Esophagus (tissue), 2 donors: ENCODE data around the gene CCDC57. TPM values are rescaled to one million over a fixed set of nuclear protein-coding genes. Genes with fewer than 3 reads are reported as not detected.
"Not testable (repeated sequence)": the region's sequence is repeated elsewhere in the genome, so short reads cannot be mapped to it uniquely, and the experiment has no call there.

Experiments used
- H3K27ac ChIP-seq, 2 donors: one replicate each; pipeline ENCODE4 v1.5.1; 2013; ENCODE audit warnings: low read depth in 2 of 2, mild to moderate bottlenecking in 2 of 2, inconsistent platforms in 1 of 2, low read length in 1 of 2, moderate library complexity in 1 of 2
- H3K27me3 ChIP-seq, 2 donors: one replicate each; pipeline ENCODE4 v1.6.1; 2013; ENCODE audit warnings: low read length in 2 of 2, control low read depth in 1 of 2, mild to moderate bottlenecking in 1 of 2; ENCODE audit not compliant: insufficient read depth in 2 of 2, control insufficient read depth in 1 of 2
- H3K36me3 ChIP-seq, 2 donors: one replicate each; pipeline ENCODE4 v1.6.1; 2013; ENCODE audit warnings: low read length in 1 of 2; ENCODE audit not compliant: control insufficient read depth in 2 of 2, insufficient read depth in 2 of 2
- H3K4me1 ChIP-seq, 2 donors: one replicate each; pipeline ENCODE4 v1.6.1; 2013; ENCODE audit warnings: low read length in 1 of 2; ENCODE audit not compliant: control insufficient read depth in 2 of 2, insufficient read depth in 2 of 2
- H3K4me3 ChIP-seq, 2 donors: one replicate each; pipeline ENCODE4 v1.5.1; 2013; ENCODE audit warnings: low read length in 2 of 2, mild to moderate bottlenecking in 2 of 2, low read depth in 1 of 2, moderate library complexity in 1 of 2
- H3K9me3 ChIP-seq, 2 donors: one replicate each; pipeline ENCODE4 v1.6.1; 2013; ENCODE audit warnings: mild to moderate bottlenecking in 2 of 2, low read depth in 1 of 2, low read length in 1 of 2, moderate library complexity in 1 of 2; ENCODE audit not compliant: control insufficient read depth in 2 of 2, insufficient read depth in 1 of 2
- WGBS, 2 donors: extraction: QIAGEN DNeasy Blood & Tissue Kit; methylation state at CpG; one replicate each; pipeline ENCODE4 v1.1.7; 2013; 5-methylcytosine and 5-hydroxymethylcytosine counted together
- polyA plus RNA-seq, 2 donors: library from polyadenylated mRNA; stranded (reverse); fragments of 200-250 nt; gene quantifications; one replicate each; pipeline ENCODE4 v1.2.3, GENCODE V29; 2013
- donor health status: healthy with polysubstance abuse.
- donor health status: Bipolar disorder and iron deficiency.

Gene CCDC57
- polyA plus RNA-seq, 2 donors = 16.3 to 33.7 TPM

DNA sequence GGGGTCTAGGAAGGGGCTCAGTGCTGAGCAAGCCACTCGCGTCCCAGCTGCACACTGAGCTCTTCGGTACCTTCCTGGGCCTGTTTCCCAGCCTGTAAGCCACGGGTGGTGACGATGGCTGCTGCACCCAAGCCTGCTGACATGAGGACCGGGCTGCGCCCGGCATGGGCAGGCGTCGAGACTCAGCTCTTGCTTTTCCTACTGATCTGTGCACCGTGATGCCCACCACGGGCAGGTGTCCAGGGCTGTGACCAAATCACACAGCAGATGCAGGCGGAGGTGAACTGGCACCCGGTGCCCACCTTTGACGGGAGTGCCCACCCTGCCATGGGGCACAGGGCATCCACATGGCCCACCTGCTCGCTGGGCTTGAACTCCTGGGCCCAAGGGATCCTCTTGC, 17.9 kb downstream of the CCDC57 start:
- Histone ChIP-seq H3K27me3 (no peaks in the 10 kb centered on the region), H3K36me3 (peaks cover 3 to 21% of the 10 kb centered on the region in 2 donors)
- 95 to 98% methylated on average over 16 of the region's 16 CpGs for WGBS, 2 donors

DNA sequence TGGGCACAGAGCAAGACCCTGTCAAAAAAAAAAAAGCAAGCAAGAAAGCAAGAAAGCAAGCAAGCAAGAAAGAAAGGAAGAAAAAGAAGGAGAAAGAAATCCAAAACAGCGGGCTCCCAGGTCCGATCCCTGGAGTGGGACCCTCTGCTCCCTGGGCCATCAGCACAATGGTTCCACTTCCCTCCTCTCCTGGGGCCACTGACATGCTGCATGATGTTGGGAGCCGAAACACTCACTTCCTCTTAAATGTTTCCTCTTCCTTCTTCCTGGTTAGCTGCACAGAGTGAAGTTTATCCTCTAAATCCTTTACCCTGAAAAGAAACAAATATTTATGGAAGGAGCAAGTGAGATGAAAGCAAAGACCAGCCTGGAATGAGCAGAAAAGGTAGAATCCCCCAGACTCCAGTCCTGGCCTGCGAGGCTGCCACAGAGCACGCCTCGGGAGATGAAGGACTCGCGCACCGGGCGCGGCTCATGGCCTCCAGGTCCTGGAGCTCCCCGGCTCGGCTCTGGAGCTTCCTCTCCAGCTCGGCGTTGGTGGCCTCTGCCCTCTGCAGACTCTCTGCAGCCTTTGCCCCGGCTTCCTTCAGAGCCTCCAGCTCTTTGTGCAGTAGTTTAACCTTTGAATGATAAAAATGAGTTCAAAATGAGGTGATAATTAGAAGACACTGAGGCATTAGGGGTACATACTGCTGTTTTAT, 19.0 kb downstream of the CCDC57 start:
- no peaks in the 10 kb centered on the region for H3K27me3 ChIP-seq
- peaks cover 3 to 21% of the 10 kb centered on the region in 2 donors for H3K36me3 ChIP-seq
- 85 to 86% methylated on average over 16 of the region's 16 CpGs for WGBS, 2 donors
- no peak overlapping the region for H3K4me3 ChIP-seq
- no peaks in the 10 kb centered on the region for H3K4me1 ChIP-seq
- H3K9me3 ChIP-seq = no peaks in the 10 kb centered on the region
- H3K27ac ChIP-seq = no peak overlapping the region

More for the DNA sequence above, 17.9 kb downstream of the CCDC57 start:
- Histone ChIP-seq H3K4me1 (no peaks in the 10 kb centered on the region), H3K9me3 (no peaks in the 10 kb centered on the region), H3K27ac (no peak overlapping the region), H3K4me3 (no peak overlapping the region)

DNA sequence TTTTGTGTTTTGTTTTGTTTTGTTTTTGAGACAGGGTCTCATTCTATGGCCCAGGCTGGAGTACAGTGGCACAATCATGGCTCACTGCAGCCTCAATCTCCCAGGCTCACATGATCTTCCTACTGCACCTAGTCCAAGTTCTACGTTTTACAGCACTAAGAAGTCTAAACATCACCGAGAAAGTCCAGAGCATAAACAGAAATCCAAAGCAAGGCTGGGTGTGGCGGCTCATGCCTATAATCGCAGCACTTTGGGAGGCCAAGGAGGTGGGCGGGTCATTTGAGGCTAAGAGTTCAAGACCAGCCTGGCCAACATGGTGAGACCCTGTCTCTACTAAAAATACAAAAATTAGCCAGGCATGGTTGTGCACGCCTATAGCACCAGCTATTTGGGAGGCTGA, 19.6 kb downstream of the CCDC57 start:
- not testable (repeated sequence) for H3K4me1 ChIP-seq, H3K4me3 ChIP-seq, H3K27ac ChIP-seq, H3K9me3 ChIP-seq, H3K27me3 ChIP-seq
- WGBS, 2 donors = 79 to 83% methylated on average over 6 of the region's 6 CpGs
- H3K36me3 ChIP-seq = peaks cover 3 to 19% of the 10 kb centered on the region in 2 donors

DNA sequence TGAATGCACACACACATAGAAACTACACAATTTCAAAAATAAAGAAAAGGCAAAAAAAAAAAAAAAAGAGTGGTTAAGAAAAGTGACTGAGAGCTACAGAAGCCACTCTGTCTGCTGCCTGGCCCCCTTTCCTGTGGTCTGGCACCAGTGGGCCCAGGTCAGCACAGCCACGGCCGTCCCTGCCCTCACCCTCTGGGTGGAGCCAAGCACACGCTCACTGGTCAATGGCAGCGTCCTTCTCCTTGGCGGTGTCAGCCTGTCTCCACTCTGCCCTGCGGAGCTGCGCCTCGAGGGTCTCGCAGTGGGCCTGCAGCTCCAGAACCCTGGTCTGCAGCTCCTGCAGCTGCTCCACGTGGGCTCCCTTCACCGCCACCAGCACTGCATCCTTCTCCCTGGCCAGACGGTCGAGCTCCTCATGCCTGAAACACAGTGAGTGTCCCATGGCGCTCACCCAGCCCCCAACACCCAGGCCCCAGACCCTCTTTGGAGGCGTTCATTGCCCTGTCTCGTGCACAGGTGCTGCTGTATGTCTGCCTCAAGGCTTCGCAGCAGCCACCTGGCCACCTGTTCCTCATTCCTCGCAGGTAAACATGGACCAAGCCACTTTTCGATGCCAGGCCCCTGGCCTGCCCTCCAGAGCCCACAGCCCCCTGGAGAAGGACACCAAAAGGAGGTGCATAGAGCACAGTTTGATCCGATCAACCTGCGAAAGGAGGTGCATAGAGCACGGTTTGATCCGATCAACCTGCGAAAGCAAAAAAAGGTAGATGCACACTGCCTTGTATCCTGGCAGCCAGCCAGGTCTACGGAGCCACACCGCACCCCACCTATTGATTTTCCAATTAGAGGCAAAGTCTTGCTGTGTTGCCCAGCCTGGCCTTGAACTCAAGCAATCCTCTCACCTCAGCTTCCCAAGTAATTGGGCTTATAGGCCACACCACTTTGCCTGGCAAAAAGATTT, 24.4 kb downstream of the CCDC57 start:
- H3K27ac ChIP-seq = no peak overlapping the region
- no peaks in the 10 kb centered on the region for H3K9me3 ChIP-seq
- H3K27me3 ChIP-seq = no peaks in the 10 kb centered on the region
- 84 to 91% methylated on average over 26 of the region's 26 CpGs for WGBS, 2 donors
- peaks cover 0 to 6% of the 10 kb centered on the region in 2 donors for H3K36me3 ChIP-seq
- H3K4me3 ChIP-seq = no peak overlapping the region
- H3K4me1 ChIP-seq = no peaks in the 10 kb centered on the region

DNA sequence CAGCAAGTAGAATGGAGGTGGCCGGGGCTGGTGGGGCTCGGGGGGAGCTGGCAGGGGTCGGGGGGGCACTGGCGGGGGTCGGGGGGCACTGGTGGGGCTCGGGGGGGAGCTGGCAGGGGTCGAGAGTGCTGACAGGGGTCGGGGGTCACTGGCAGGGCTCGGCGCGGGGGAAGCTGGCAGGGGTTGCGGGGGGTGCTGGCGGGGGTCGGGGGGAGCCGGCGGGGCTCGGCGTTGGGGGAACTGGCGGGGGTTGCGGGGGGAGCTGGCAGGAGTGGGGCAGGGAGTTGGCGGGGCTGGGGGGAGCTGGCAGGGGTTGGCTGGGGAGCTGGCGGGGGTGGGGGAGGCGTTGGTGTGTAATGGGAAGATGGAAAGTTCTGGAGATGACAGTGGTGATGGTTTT, 25.1 kb downstream of the CCDC57 start:
- 90 to 93% methylated on average over 19 to 23 of the region's 23 CpGs for WGBS, 2 donors
- Histone ChIP-seq H3K4me1 (no peaks in the 10 kb centered on the region), H3K36me3 (peaks cover 0 to 6% of the 10 kb centered on the region in 2 donors)

DNA sequence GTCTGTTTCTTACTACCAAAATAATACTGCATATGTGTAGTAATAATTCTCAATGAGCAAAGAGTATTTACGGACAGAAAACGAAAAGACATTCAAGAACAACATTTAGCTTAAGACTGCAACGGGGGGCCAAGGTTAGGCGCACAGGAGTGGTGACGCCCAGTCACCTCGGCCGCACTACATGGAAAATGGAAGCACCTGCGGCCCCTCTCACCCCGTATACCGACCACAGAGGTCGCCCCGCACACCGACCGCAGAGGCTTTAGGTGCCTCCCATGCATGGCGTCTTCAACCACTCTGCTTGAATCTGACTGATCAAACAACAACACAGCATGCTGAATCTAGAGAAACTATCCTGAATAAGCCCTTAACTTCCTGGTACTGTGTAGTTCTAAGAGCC, 26.4 kb downstream of the CCDC57 start:
- no peak overlapping the region for H3K4me3 ChIP-seq
- H3K9me3 ChIP-seq = no peaks in the 10 kb centered on the region
- no peaks in the 10 kb centered on the region for H3K4me1 ChIP-seq
- H3K36me3 ChIP-seq = peaks cover 0 to 5% of the 10 kb centered on the region in 2 donors
- H3K27ac ChIP-seq = no peak overlapping the region
- WGBS, 2 donors = 94 to 96% methylated on average over 15 of the region's 15 CpGs
- H3K27me3 ChIP-seq = no peaks in the 10 kb centered on the region

More for the DNA sequence above, 25.1 kb downstream of the CCDC57 start:
- Histone ChIP-seq H3K9me3 (no peaks in the 10 kb centered on the region), H3K27me3 (no peaks in the 10 kb centered on the region), H3K4me3 (no peak overlapping the region), H3K27ac (no peak overlapping the region)

DNA sequence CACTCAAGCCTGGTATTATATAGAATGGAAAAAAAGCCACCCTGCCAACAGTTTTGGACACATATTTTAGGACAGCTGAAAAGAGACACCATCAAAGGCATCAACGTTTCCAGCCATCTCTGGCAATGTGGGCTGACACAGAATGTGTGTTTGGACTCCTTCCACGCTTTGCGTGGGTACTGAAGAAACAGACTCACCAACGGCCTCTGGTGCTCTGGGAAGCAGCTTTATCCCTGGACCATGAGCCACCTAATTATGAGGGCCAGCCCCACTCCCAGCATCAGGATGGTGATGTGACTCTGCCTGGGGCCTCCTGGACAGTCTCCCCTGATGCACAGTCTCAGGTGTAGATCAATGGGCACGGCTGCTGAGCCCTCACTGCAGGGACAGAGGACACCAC, 27.9 kb downstream of the CCDC57 start:
- Histone ChIP-seq H3K36me3 (peaks cover 0 to 5% of the 10 kb centered on the region in 2 donors), H3K27ac (no peak overlapping the region), H3K4me3 (no peak overlapping the region), H3K27me3 (no peaks in the 10 kb centered on the region), H3K4me1 (no peaks in the 10 kb centered on the region), H3K9me3 (no peaks in the 10 kb centered on the region)
- 82% methylated on average over 5 of the region's 5 CpGs for WGBS, 2 donors

DNA sequence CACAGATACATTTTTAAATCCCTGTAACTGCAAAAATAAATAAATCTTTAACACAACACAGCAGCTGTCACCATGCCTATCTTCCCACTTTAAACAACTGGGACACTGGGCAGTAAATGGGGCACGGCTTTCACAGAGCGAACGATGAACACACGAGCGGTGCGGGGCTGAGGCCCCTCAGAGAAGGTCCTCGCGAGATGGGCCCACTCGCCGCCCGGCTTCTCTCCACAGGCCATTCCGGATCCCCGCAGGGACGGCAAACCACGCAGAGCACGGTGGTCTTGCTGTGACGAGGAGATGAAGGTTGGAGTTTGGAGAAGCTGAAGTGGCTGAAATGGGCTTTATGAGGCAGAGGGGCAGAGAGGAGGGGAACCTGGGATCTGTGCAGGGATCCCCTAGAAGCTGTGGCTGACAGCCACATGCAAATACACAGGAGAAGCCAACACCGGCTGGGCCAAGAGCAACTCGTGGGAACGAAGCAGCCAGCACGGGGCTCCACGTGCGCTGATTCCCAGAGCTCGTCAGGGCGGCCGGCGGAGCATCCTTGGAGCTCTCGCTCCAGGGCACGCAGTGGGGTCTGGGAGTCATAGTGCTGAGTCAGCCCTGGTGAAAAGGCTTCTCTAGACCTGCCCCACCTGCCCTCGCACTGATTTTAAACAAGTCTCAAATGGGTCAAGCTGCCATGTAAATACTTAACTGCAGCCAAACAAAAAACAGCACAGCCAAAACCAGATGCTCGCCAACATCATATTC, 31.7 kb downstream of the CCDC57 start:
- no peak overlapping the region for H3K4me3 ChIP-seq
- H3K36me3 ChIP-seq = peaks cover 0 to 8% of the 10 kb centered on the region in 2 donors
- H3K9me3 ChIP-seq = no peaks in the 10 kb centered on the region
- 87 to 88% methylated on average over 31 of the region's 31 CpGs for WGBS, 2 donors
- no peaks in the 10 kb centered on the region for H3K4me1 ChIP-seq
- H3K27ac ChIP-seq = no peak overlapping the region
- no peaks in the 10 kb centered on the region for H3K27me3 ChIP-seq

DNA sequence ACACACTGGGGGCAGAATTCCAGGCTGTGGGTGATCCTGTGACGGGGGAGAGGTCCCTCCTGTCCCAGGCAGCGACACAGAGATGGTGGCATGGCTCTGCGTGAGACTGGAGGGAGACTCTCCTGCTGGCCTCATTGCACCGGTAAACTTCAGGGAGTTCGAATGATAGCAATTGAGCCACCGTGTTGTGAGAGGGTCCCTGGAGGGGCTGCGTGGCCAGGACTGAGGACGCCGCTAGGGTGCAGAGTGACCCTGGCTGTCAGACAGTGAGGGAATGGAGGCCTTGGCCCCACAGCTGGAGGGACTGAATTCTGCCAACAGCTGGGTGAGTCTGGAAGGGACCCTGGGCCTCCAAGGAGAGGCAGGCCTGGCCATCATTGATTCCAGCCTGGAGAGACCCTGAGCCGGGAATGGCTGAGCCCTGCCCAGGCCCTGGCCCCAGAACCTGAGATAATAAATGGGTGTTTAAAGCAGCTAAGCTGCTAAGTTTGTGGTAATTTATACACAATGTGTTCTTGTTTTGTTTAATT, 32.6 kb downstream of the CCDC57 start:
- H3K36me3 ChIP-seq = peaks cover 0 to 8% of the 10 kb centered on the region in 2 donors
- no peaks in the 10 kb centered on the region for H3K27me3 ChIP-seq
- no peaks in the 10 kb centered on the region for H3K4me1 ChIP-seq
- no peaks in the 10 kb centered on the region for H3K9me3 ChIP-seq
- no peak overlapping the region for H3K27ac ChIP-seq
- H3K4me3 ChIP-seq = no peak overlapping the region
- WGBS, 2 donors = 95 to 97% methylated on average over 10 of the region's 10 CpGs
